Inflammatory macrophage treated with lipopolysaccharide for 4 hours (primary cell): Measurements from ENCODE around the gene PLA2G2A.
"Not testable (repeated sequence)": the region's sequence is repeated elsewhere in the genome, so short reads cannot be mapped to it uniquely, and the experiment has no call there.

ENCODE experiments used
- DNase-seq: peaks from one replicate; pipeline ENCODE4 v3.0.0-alpha.2; 2020

PLA2G2A gene

GRCh38 chr1:19971664-19972063 lies 7.8 kb downstream of the PLA2G2A start:
- no peak for DNase-seq

- DNase-seq, result no peak
Observed at GRCh38 chr1:19969898-19970660, 9.3 kb downstream of the PLA2G2A start.

DNA sequence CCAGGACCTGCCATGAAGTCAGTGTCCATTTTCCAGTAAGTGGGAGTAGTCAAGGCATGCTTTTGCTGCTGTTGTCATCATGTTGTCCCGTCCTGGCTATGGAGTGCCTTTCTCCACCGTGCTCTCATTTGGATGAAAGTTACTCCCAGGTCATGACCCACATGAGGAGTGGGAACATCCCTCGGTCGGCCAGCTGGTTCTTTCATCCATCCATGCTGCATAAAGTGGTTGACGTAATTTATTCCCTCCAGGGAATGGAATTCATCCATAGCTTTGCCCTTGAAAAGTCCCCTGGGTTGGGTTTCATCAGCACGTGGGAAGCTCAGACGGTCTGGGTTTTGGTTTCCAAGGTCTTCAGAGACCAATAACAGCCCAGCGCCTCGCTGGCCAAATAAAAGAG lies 11.6 kb downstream of the PLA2G2A start:
- no peak for DNase-seq

DNA sequence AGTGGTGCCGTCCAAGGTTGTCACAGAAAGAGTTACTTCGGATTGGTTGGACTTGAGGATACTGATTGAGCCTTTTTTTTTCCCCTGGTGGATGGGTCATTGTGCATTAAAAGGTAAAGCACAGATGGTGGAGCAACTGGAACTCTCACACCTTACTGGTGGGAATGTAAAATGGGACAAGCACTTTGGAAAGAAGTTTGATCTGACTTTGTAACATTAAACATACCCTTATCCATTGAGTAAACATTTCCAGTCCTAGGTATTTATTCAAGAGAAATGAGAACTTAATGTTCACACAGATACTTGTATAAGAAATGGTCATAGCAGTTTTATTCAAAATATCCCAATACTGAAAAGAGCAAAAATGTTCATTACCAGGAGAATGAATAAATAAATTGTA lies 14.9 kb downstream of the PLA2G2A start:
- DNase-seq, result no peak

GRCh38 chr1:19963636-19964035 lies 15.8 kb downstream of the PLA2G2A start:
- no peak for DNase-seq

GRCh38 chr1:19960591-19960990 lies 18.8 kb downstream of the PLA2G2A start:
- no peak for DNase-seq

GRCh38 chr1:19957779-19958178 lies 21.6 kb downstream of the PLA2G2A start:
- no peak for DNase-seq

- DNase-seq, result no peak
Observed at GRCh38 chr1:19955534-19956170, 23.8 kb downstream of the PLA2G2A start.

DNA sequence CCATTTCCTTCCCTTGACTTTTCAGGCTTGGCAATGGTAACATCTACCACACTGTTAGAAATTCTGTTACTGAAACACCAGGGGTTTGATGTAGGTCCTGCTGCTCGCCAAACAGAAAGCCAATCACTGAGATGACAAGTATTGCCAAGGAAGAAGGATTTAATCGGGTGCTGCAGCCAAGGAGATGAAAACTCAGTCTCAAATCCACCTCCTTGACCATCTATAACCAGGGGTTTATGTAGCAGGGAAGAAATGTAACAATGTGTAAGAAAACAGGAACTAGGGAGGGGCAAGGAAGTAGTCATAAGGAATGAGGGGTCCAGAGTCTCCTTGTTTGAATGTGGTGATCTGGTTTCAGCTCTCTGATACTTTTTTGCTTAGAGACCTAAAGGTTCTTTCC lies 25.4 kb downstream of the PLA2G2A start:
- no peak for DNase-seq

DNA sequence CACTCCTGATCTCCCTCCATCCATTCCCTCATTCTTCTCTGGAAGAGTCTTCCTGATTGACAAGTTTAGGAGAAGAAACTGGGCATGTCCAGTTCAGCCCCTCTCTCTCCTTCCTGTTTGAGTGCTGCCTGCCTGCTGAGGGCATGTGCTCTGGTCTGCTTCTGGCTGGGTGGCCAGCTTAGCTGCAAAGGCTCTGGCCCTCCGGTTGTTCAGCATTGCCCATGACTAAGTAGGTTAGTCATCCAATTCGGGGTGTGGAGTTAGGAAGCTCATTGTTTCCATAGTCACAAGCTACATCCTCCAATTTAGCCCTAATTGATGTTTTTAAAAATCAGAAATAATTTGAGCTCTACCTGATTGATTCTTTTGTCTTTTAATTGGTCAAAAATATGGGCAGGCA lies 30.4 kb downstream of the PLA2G2A start:
- no peak for DNase-seq

DNA sequence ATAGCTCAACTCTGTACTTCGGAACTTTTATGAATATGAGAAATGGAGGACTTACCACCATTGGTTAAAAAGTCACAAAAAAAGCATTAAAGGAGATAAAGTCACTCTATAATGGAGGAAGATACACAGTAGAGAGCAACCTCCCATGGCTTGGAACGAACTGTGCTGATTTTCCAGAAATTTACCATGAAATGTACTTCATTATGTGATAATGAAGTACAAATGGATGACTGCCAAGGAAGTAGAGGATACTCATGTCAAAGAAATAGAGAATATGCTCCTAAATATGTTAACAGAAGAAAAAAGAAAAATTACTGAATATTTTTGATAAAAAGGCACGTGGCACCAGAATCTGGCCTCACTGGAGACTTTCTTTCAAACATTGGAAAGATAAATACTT lies 32.4 kb downstream of the PLA2G2A start:
- DNase-seq, result no peak

DNA sequence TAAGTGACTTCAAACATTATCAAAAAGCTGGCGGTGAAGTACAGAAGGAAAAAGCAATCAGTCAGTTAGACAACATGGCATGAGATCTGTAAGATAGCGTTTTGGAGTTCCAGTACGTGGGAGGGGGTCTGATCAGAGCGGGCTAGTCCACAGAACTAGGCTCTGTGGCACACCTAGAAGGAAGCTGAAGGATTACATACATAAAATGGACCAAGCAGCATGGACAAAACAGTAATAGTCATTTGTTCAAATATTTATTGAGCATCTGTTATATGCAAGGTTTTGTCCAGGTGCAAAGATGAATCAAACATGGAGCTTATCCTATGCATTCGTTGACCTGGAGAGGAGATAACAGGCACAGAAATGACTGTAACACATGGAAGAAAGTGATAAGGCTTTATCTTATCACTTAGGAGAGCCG lies 33.1 kb downstream of the PLA2G2A start:
- DNase-seq, result no peak

GRCh38 chr1:19945914-19946313 lies 33.5 kb downstream of the PLA2G2A start:
- DNase-seq, result no peak

DNA sequence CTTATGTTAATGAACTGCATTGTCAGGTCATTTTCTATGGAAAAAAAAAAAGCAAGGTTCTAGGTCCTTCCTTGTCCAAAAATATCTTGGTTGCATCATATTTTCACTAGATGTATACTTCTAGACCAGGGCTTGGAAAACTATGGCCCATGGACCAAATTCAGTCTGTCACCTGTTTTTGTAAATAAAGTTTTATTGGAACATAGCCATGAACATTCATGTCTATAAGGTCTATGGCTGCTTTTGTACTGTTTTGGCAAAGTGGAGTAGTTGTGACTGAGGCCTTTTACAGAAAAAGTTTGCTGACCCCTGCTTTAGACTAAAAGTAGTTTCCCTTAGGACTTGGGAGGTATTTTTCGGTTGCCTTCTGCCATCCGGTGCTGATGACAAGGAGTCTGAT lies 36.8 kb downstream of the PLA2G2A start:
- DNase-seq, result no peak

- DNase-seq, result no peak
Observed at GRCh38 chr1:19942088-19942487, 37.3 kb downstream of the PLA2G2A start.

DNA sequence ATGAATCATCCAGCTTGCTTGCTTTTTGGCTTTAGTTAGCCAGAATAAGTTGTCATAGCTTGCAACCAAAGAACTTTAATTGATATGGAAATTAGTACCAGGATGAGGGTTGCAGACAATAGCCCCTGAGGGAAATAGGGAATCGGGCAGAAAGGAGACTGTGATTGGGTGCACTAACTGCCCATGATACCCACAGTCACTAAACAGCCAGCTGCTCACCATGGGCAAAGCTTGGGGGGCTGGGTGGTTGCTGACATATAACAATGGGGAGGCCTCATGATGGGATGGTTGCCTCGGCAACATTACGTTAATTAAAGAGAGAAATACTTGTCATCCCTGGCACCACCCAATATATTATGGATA lies 38.2 kb downstream of the PLA2G2A start:
- DNase-seq, result no peak

GRCh38 chr1:19940486-19941205 lies 38.8 kb downstream of the PLA2G2A start:
- DNase-seq, result no peak

DNA sequence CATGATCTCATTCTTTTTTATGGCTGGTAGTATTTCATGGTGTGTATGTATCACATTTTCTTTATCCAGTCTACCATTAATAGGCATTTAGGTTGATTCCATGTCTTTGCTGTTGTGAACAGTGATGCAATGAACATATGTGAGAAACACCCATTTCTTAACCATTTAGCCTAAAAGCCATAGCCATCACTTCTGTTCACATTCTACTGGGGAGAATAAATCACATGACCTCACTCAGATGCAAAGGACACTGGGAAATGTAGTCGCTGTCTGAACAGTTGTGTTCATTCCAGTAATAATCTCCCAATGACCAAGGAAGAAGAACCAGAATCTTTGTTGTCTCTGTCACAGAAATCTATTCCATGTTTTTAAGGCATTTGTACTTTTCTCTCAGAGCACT lies 40.9 kb downstream of the PLA2G2A start:
- DNase-seq, result no peak

GRCh38 chr1:19936061-19936750 lies 43.2 kb downstream of the PLA2G2A start:
- no peak for DNase-seq

- no peak for DNase-seq
Observed at GRCh38 chr1:19934336-19934735, 45.1 kb downstream of the PLA2G2A start.

DNA sequence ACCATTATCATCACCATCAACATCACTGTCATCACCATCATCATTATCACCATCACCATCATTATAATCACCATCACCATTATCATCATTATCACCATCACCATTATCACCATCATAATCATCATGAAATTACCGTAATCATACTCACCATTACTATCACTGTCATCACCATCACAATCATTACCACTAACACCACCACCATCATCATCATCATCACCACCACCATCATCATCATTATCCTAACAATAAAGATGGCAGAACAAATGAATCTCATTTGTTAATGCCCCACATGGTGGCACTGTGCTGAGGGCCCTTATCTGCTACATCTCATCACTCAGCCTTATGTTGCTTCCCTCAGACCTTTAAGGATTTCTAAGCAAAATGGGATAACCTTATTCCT lies 46.6 kb downstream of the PLA2G2A start:
- DNase-seq, result no peak

GRCh38 chr1:19927130-19927421 lies 52.3 kb downstream of the PLA2G2A start:
- DNase-seq, result not testable (repeated sequence)

GRCh38 chr1:19926296-19927129 lies 52.9 kb downstream of the PLA2G2A start:
- DNase-seq, result no peak
